ENCODE measurements around the gene TSC2. TPM values are rescaled to one million over a fixed set of nuclear protein-coding genes. Genes with fewer than 3 reads are reported as not detected.

TSC2 gene
- total and polyA plus RNA-seq, 2 of the 13 experiments (the other 11 are each of a cell fraction or from before 2014, with no cell fraction given) = 19.6 to 40.4 TPM

- TF ChIP-seq ZHX2 (IDR thresholded peaks at IDR 0.05; ENCODE audit: low read depth) (no peak), ZHX2 (CRISPR knock-in tag; IDR thresholded peaks at IDR 0.05; ENCODE audit: borderline replicate concordance) (no peak), ZFP41 (CRISPR knock-in tag; IDR thresholded peaks at IDR 0.05; ENCODE audit: borderline replicate concordance) (no peak), ARNT2 (CRISPR knock-in tag; IDR thresholded peaks at IDR 0.05; ENCODE audit: low read depth) (no peak), ZBTB33 (CRISPR knock-in tag; IDR thresholded peaks at IDR 0.05) (peak; percentile 76), ZMYM2 (CRISPR knock-in tag; IDR thresholded peaks at IDR 0.05) (no peak; the same call in 1 of the 2 replicates), TCF7 (IDR thresholded peaks at IDR 0.05; ENCODE audit: low read depth) (no peak), HOXD1 (CRISPR knock-in tag; IDR thresholded peaks at IDR 0.05) (no peak), ZBTB8A (CRISPR knock-in tag; IDR thresholded peaks at IDR 0.05; ENCODE audit: borderline replicate concordance, low read depth) (no peak), GABPA (IDR thresholded peaks at IDR 0.05; ENCODE audit: low read depth, low read length) (no peak), GABPA (CRISPR knock-in tag; IDR thresholded peaks at IDR 0.05; ENCODE audit: low read depth) (no peak), ZNF432 (CRISPR knock-in tag; IDR thresholded peaks at IDR 0.05; ENCODE audit: borderline replicate concordance) (no peak), ZNF121 (CRISPR knock-in tag; IDR thresholded peaks at IDR 0.05) (no peak), THAP7 (CRISPR knock-in tag; IDR thresholded peaks at IDR 0.05) (peak; percentile 21; the same call in 1 of the 2 replicates), FLYWCH1 (CRISPR knock-in tag; IDR thresholded peaks at IDR 0.05) (no peak), JUN (CRISPR knock-in tag; IDR thresholded peaks at IDR 0.05) (no peak), POLR2A (IDR thresholded peaks at IDR 0.05; ENCODE audit: insufficient read depth in 1 of 2, low read depth in 2 of 2, low read length in 2 of 2) (0 out of 4 replicates have a peak, but pooled peaks of 1 of the 2 experiments have one; percentile 14)
- TF ChIP-seq, protein P1, sequence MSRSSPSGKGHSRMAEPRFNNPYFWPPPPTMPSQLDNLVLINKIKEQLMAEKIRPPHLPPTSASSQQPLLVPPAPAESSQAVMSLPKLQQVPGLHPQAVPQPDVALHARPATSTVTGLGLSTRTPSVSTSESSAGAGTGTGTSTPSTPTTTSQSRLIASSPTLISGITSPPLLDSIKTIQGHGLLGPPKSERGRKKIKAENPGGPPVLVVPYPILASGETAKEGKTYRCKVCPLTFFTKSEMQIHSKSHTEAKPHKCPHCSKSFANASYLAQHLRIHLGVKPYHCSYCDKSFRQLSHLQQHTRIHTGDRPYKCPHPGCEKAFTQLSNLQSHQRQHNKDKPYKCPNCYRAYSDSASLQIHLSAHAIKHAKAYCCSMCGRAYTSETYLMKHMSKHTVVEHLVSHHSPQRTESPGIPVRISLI (CRISPR knock-in tag; IDR thresholded peaks at IDR 0.05; ENCODE audit: borderline replicate concordance) = no peak
- TF ChIP-seq, protein P2, sequence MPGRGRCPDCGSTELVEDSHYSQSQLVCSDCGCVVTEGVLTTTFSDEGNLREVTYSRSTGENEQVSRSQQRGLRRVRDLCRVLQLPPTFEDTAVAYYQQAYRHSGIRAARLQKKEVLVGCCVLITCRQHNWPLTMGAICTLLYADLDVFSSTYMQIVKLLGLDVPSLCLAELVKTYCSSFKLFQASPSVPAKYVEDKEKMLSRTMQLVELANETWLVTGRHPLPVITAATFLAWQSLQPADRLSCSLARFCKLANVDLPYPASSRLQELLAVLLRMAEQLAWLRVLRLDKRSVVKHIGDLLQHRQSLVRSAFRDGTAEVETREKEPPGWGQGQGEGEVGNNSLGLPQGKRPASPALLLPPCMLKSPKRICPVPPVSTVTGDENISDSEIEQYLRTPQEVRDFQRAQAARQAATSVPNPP (CRISPR knock-in tag; IDR thresholded peaks at IDR 0.05) = no peak
Measured at GRCh38 chr16:2036200-2036966, 11.4 kb upstream of the TSC2 start (continued).
